ENCODE results near the gene PFKFB3.

DNA sequence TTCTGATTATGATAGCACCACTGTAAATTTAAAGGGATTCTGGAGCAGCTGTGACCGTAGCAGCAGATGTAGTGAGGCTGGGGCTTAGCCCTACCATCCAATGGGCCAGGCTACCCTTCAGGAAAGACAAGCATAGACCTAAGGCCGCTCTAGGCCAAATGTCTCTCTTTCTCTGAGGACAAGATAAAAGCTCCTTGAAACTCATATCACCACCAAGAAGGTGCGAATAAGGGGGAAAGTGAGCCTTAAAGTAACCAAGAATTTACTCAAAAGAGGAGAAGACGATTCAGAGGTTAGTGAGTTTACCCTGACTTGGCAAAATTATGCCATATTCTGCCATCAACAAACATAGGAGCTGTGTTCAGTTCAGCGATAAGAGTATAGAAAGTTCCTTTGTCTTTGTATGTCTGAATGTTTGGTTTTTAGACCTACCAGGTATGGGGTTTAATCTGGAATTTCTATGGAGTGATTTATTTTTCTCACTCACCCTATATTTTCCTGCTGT, 79.8 kb downstream of the PFKFB3 start:
- TF ChIP-seq EZH2 (IDR thresholded peaks at IDR 0.05; ENCODE audit: insufficient read depth, poor library complexity, severe bottlenecking) (no peak), EZH2phosphoT487 (IDR thresholded peaks at IDR 0.05; ENCODE audit: insufficient read depth, low read depth) (no peak)
